IPS-NIHi7 (cell line): ENCODE measurements around the gene KIZ.

Experiments
- DNase-seq: peaks from one replicate; pipeline ENCODE4 v3.0.0; 2012; ENCODE audit warnings: mixed read lengths; ENCODE audit errors: extremely low spot score

The KIZ gene, protein sequence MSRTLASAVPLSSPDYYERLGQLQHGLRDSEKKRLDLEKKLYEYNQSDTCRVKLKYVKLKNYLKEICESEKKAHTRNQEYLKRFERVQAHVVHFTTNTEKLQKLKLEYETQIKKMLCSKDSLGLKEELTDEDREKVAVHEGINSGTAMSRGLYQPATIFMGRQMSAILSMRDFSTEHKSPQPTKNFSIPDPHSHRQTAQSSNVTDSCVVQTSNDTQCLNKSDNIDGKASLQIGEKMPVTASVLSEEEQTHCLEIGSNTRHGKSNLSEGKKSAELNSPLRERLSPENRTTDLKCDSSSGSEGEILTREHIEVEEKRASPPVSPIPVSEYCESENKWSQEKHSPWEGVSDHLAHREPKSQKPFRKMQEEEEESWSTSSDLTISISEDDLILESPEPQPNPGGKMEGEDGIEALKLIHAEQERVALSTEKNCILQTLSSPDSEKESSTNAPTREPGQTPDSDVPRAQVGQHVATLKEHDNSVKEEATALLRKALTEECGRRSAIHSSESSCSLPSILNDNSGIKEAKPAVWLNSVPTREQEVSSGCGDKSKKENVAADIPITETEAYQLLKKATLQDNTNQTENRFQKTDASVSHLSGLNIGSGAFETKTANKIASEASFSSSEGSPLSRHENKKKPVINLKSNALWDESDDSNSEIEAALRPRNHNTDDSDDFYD

GRCh38 chr20:21125849-21126580 lies at the start of gene KIZ:
KIZ (plus strand) TSS chr20:21126082; CDS start chr20:21126116, 34 bp downstream.
- DNase-seq = peak; percentile 96

- no peak for DNase-seq
Measured at GRCh38 chr20:21077809-21078345, 48.0 kb upstream of the KIZ start.

DNA sequence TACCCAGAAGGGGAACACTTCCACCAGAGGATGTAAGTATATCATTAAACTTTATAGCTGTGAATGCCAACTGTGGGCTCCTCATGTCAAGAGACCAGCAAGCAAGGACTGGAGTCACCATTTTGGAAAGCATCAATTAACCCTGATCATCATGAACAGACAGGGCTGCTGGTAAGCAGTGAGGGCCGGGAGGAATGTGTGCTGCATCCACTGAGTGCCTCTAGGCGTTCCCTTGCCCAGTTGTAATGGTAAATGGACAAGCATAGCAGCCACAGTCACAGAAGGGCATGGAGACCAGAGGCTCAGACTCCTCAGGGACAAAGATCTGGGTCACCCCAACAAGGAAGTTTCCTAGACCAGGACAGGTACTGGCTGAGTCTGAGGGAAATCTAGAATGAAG lies 43.3 kb upstream of the KIZ start:
- no peak for DNase-seq

DNA sequence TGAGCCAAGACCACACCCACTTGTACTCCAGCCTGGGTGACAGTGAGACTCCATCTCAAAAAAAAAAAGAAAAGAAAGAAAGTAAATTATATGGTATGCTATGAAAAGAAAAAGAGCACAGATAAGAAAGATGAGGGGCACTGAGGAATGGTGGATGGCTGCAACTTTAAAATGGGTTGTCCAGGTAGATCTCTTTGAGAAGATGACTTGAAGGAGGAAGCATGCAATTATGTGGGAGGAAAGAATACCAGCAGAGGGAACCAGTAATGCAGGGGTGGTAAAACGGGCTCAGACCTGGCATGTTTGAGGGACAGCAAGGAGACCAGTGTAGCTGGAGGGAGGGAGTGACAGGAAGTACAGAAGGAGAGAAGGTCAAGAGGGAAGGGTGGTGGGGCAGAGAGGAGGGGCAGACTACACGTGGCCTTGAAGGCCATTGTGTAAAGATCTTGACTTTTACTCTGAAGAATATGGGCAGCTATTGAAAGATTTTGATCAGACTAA lies 42.0 kb upstream of the KIZ start:
- no peak for DNase-seq

- DNase-seq = no peak
Measured at GRCh38 chr20:21087862-21088540, 37.9 kb upstream of the KIZ start.

DNA sequence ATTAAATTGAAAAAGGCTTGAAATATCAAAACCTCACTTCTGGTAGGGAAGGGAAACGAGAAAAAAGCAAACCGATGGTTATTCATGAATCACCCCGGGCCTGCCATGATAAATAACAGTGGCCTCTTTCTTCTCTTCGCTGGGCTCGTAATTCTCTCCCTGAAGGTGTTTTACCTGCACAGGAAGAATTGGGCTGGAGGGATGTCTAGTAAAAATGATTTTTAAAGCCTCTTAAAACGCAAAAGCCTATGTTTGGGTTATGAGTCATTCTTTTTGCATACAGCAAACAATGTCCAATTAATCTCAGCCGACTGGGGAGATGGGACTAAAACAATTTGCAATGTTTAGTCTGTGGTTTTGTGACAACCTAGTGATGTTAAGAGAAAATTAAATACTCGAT lies 36.5 kb upstream of the KIZ start:
- DNase-seq = no peak

- no peak for DNase-seq
Measured at GRCh38 chr20:21090111-21090618, 35.7 kb upstream of the KIZ start.

DNA sequence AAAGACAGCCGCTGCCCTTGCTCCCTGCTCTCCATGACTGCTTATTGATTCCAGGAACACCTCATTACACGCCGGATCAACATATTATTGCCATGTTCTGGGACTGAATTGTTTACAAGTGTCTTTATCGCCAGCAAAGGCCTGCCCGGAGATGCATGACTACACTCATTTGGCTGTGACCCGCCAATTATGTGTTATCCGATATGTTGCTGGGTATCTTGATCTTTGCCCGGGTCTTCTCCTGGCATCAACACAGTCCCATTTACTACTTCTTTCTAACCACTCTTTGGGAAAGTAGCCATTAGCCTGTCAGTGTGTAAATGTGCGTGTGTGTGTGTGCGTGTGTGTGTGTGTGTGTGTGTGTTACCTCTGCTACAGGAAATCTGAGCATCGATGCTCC lies 35.2 kb upstream of the KIZ start:
- DNase-seq = no peak

DNA sequence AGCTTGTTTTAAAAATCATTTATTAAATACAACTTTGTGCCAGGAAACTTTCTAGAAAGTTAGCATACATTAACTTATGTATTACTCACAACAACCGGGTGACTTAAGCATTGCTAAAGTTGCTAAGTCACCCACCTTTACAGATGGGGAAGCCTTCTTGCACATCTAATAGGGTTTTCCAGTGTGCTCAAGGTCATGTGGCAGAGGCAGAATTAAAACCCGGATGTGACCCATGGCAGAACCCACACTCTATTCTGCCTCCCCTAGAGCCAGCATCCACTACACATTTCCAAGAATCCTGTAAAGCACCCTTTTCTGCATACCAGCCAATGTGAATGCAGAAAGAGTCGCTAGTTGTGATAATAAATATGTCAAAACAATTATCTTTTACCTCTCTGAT lies 33.1 kb upstream of the KIZ start:
- no peak for DNase-seq

DNA sequence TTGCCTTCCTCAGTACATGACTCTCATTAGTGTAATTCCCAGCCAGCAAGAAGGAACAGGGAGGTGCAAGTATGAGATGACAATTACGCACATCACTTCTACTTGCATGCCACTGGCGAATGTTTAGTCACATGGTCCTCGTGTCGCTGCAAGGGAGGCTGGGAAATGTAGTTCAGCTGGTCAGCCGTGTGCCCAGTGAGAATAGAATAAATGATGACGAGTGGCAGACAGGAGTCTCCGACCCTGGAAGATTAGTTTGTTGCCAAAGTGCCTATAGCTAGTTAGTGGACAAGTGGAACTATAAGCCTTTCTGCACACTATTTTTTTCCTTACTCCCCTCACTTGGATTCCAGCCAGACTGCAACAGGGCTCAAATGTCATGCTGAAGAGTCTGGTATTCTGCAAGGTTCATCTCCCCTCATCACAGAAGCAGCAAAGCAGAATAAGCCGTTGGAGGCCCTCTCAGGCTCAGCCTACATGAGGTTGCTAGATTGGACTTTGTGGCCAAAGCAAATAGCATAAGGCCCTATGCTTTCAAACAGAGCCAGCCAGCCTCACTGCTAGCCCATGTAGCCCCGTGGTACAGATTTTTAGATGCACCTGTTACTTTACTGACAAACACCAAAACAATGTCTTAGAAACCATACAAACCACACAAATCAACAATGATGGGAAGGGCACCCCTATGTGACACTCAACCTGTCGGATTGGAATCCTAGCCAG lies 29.4 kb upstream of the KIZ start:
- DNase-seq = peak; percentile 48

DNA sequence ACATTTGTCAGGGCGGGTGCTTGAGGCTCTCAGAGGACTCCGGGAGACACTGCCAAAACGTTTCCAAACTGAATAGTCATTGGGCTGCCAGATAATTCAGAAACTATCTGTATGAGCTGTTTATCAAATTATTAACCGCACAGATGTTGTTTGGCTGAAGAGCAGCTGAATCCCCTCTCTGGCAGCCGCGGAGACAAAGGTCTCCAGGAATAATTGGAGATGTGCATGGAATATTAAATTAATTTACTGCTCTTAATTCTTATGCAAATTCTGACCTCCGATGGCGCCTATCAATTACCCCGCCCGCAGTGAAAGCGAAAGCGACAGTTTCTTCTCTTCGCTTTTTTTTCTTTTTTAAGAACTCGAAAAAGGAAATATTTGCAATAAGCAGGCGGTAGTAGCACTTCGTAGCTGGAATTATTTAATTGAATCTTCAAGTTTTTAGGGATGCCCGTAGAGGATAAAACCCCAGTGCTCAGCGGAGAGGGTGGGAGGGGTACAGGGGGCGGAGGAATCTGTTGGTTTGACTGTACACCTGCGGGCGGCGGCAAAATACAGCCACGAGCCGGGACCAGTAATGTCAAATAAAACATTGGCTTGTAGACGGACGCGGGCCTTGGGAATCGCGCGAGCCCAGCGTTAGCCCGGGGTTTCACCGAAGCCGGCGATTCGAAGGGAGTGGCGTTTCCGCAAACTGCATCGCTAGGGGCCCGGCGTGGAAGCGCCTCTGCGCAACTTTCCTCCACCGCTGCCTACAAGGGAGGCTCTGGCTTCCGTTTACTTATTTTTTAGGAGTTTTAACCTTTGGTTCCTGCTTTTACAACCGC lies 25.9 kb upstream of the KIZ start:
- no peak for DNase-seq

GRCh38 chr20:21100578-21101452 lies 25.1 kb upstream of the KIZ start:
- DNase-seq = peak; percentile 42

DNA sequence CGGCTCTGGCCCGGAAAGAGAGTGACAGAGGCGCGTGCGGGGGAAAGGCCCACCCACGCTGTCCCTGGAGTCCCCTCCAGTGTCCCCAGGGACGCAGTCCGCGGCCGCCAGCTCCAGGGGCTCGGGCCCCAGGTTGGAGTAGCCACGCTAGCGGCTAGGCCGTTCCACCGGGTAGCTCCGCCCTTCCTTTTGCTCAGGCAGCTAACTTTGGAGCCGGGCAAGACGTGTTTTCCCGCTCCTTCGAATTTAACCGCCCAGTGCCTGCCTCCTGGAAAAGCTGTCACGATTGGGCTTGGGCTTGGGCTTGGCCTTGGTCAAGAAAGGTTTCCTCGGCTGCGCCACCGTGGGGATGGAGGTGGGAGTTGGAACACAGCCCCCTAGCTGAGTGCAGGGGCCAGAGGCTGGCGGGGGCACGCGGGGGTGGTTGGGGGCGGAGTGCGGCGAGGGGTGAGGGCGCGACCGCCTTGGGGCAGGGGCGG lies 24.4 kb upstream of the KIZ start:
- DNase-seq = peak; percentile 53

DNA sequence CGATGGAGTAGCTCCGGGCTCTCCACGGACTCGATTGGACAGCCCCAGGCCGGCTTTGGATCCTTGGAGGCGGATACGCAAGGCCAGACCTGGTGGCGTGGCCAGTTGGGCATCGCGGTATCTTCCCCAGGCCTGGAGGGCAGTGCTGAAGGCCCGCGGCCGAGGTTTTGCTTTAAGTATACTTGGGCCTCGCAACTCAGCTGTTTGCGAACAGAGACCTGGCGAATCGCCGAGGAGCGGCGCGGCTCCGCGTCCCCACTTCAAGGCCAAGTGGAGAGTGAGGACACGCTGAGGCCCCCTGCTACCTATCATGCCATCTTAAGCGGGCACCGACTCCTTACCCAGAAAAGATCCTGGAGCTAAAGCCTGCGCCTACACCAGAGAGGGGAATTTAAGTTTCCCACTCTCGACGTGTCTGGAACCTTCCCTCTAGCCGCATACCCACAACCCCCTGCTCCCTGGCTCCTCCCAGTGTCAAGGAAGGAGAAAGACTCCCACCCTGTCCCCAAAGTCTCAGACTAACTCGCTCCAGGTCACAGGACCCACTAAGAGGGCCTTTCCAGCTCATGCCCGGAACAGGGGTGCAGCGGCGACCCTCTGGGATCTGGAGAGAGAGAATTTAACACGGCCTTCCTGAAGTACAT lies 23.8 kb upstream of the KIZ start:
- DNase-seq = peak; percentile 50

- DNase-seq = peak; percentile 58
Measured at GRCh38 chr20:21102603-21103311, 23.1 kb upstream of the KIZ start.

DNA sequence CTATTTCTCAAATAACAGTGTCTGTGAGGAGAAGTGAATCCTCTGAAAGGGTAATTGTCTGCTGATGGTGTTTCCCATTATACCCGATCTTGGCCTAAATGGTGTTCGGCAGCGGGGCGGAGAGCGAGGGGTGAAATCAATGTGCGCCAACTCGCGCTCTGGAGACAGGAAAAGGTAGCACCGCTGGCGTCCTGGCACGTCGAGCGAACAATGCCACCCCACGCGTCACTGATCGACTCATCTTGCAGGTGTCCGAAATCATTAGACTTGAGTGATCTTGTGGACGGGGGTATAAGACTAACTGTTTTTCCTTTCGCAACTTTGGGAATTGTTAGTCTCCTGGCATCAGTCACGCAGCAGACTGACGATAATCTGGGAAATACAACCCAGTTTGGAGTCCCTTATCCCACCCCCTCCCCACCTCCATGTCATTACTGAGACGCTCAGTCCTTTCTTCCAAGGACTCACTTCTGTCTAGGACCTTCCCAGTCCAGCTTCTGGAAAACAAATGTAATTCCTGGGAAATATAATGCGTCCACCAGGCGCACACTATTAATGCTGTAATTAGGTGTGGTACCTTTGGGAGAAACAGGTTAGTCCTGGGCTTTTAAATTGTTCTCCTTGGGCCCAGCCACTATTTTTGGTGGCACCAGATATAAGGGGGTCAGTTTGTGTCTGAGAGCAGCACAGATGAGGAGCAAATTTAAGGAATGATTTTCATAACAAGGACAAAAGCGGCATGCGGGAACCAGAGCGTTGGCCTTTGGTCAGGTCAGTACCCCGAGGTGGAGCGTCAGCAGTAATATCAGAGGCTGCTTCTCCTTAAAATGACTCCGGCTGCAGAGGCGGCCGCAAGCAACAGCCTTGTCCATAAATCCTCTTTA lies 22.1 kb upstream of the KIZ start:
- DNase-seq = no peak

GRCh38 chr20:21104466-21104761 lies 21.5 kb upstream of the KIZ start:
- DNase-seq = no peak
